Embryonic facial prominence (tissue), 1 donor: ENCODE results near the gene DHRS3.
"Not testable (repeated sequence)": the region's sequence is repeated elsewhere in the genome, so short reads cannot be mapped to it uniquely, and the experiment has no call there.

Source experiments
- DNase-seq: peaks from one replicate; pipeline ENCODE4 v3.0.0-alpha.2; 2016; ENCODE audit errors: extremely low spot score

DHRS3 gene

GRCh38 chr1:12578860-12579422 lies 39.1 kb downstream of the DHRS3 start:
- no peak for DNase-seq

GRCh38 chr1:12577020-12577419 lies 41.0 kb downstream of the DHRS3 start:
- DNase-seq, result no peak

GRCh38 chr1:12574757-12575139 lies 43.3 kb downstream of the DHRS3 start:
- DNase-seq, result no peak

GRCh38 chr1:12573015-12573825 lies 44.8 kb downstream of the DHRS3 start:
- DNase-seq, result no peak

GRCh38 chr1:12572522-12572921 lies 45.5 kb downstream of the DHRS3 start:
- no peak for DNase-seq

GRCh38 chr1:12570291-12570690 lies 47.7 kb downstream of the DHRS3 start:
- DNase-seq, result no peak

- no peak for DNase-seq
These were observed 49.8 kb downstream of the DHRS3 start for GRCh38 chr1:12568009-12568767.

- no peak for DNase-seq
These were observed 50.7 kb downstream of the DHRS3 start for GRCh38 chr1:12567288-12567819.

GRCh38 chr1:12566484-12567287 lies 51.3 kb downstream of the DHRS3 start:
- DNase-seq, result no peak

- no peak for DNase-seq
These were observed 52.1 kb downstream of the DHRS3 start for GRCh38 chr1:12565966-12566352.

- no peak for DNase-seq
These were observed 52.7 kb downstream of the DHRS3 start for GRCh38 chr1:12565094-12565965.

GRCh38 chr1:12564251-12564650 lies 53.8 kb downstream of the DHRS3 start:
- DNase-seq, result not testable (repeated sequence)

GRCh38 chr1:12562955-12563576 lies 54.9 kb downstream of the DHRS3 start:
- no peak for DNase-seq

- no peak for DNase-seq
These were observed 56.9 kb downstream of the DHRS3 start for GRCh38 chr1:12561121-12561520.

- DNase-seq, result no peak
These were observed 60.8 kb downstream of the DHRS3 start for GRCh38 chr1:12556957-12557935.

- DNase-seq, result peak; percentile 73
These were observed 61.6 kb downstream of the DHRS3 start for GRCh38 chr1:12556368-12556930.

- DNase-seq, result no peak
These were observed 62.3 kb downstream of the DHRS3 start for GRCh38 chr1:12555411-12556367.
